Measurements from ENCODE around the gene ELN.

DNA sequence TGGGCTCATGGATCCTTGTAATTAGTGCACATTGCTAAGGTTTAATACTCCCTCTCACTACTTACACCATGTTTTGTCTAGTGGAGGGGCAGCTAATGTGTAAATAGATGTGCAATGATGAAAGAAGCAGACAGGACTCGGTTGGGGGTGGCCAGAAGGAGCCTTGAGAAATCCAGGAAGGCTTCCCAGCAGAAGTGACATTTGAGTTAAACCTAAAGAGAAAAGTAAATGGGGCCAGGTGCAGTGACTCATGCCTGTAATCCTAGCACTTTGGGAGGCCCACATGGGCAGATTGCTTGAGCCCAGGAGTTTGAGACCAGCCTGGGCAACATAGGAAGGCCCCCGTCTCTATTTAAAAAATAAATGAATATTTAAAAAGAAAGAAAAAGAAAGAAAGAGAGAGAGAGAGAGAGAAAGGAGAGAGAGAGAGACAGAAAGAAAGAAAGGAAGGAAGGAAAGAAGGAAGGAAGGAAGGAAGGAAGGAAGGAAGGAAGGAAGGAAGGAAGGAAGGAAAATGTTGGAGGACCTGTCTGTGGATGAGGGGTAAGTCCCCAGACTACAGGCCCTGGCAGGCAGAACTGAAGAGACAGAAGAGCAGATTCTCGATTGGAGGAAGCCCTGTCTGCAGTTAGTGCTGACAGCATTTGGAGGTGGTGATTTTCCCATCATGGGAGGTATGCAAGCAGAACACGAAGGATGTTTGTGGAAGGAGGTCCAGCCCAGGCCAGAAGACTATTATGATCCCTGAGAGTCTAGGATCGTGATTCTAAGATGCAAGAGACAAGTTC, 3.6 kb downstream of the ELN start:
- TF ChIP-seq, protein P1, sequence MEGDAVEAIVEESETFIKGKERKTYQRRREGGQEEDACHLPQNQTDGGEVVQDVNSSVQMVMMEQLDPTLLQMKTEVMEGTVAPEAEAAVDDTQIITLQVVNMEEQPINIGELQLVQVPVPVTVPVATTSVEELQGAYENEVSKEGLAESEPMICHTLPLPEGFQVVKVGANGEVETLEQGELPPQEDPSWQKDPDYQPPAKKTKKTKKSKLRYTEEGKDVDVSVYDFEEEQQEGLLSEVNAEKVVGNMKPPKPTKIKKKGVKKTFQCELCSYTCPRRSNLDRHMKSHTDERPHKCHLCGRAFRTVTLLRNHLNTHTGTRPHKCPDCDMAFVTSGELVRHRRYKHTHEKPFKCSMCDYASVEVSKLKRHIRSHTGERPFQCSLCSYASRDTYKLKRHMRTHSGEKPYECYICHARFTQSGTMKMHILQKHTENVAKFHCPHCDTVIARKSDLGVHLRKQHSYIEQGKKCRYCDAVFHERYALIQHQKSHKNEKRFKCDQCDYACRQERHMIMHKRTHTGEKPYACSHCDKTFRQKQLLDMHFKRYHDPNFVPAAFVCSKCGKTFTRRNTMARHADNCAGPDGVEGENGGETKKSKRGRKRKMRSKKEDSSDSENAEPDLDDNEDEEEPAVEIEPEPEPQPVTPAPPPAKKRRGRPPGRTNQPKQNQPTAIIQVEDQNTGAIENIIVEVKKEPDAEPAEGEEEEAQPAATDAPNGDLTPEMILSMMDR (conservative IDR thresholded peaks at IDR 0.05; ENCODE audit: low read depth, low read length): no peak
- no peak for TF ChIP-seq EZH2 (IDR thresholded peaks at IDR 0.05; ENCODE audit: borderline replicate concordance, low read depth, low read length, poor library complexity, severe bottlenecking)
